ENCODE data around the gene SFXN3.

Gene SFXN3

GRCh38 chr10:101031128-101031795 lies at the start of gene SFXN3, which contains the start of gene PDZD7:
Gene SFXN3 (plus strand): TSS chr10:101031234. CDS start chr10:101034695, 3,461 bp downstream.
Gene PDZD7 (minus strand): TSS chr10:101031129. CDS start chr10:101030219, 910 bp downstream.
- no peaks in the 10 kb centered on the region for H3K9me2 ChIP-seq (replicated peaks; ENCODE audit: control insufficient read depth, low read length)
- no peaks in the 10 kb centered on the region for H3F3A ChIP-seq (ENCODE audit: control insufficient read depth, insufficient read depth)
- H3K27ac ChIP-seq (ENCODE audit: low read depth, low read length), result no peak within 1 kb of the TSS
- no peaks in the 10 kb centered on the region for H3K9me3 ChIP-seq (ENCODE audit: control insufficient read depth, insufficient read depth, low read length)
- H3K4me3 ChIP-seq (ENCODE audit: low read length), result peak within 1 kb of the TSS; percentile 73
- H3K4me1 ChIP-seq (ENCODE audit: control insufficient read depth, low read length), result peaks cover 33% of the 10 kb centered on the region
- peaks cover 63% of the 10 kb centered on the region for H3K27me3 ChIP-seq (ENCODE audit: control insufficient read depth, low read length)
- TF ChIP-seq CTCF (IDR thresholded peaks at IDR 0.05; ENCODE audit: low read depth, low read length, poor library complexity, severe bottlenecking), result no peak
- TF ChIP-seq EZH2phosphoT487 (IDR thresholded peaks at IDR 0.05; ENCODE audit: borderline replicate concordance, low read length), result peak; percentile 67; the same call in 1 of the 2 replicates
- H3K36me3 ChIP-seq (ENCODE audit: control insufficient read depth, low read length), result no peaks in the 10 kb centered on the region
- H3K79me2 ChIP-seq (ENCODE audit: control insufficient read depth, low read length), result no peaks in the 10 kb centered on the region
- H3K4me2 ChIP-seq (ENCODE audit: low read length), result peak within 1 kb of the TSS; percentile 95
- no peaks in the 10 kb centered on the region for H4K20me1 ChIP-seq (ENCODE audit: control insufficient read depth, insufficient read depth, low read depth, low read length)

GRCh38 chr10:100982916-100983830 lies 47.9 kb upstream of the SFXN3 start:
- Histone ChIP-seq H3K9me3 (ENCODE audit: control insufficient read depth, insufficient read depth, low read length) (no peaks in the 10 kb centered on the region), H4K20me1 (ENCODE audit: control insufficient read depth, insufficient read depth, low read depth, low read length) (peaks cover 3% of the 10 kb centered on the region; the same call in 1 of the 2 replicates), H3K79me2 (ENCODE audit: control insufficient read depth, low read length) (peaks cover 28% of the 10 kb centered on the region), H3F3A (ENCODE audit: control insufficient read depth, insufficient read depth) (no peaks in the 10 kb centered on the region), H3K4me1 (ENCODE audit: control insufficient read depth, low read length) (peaks cover 11% of the 10 kb centered on the region), H3K9me2 (replicated peaks; ENCODE audit: control insufficient read depth, low read length) (no peaks in the 10 kb centered on the region), H3K27ac (ENCODE audit: low read depth, low read length) (no peak overlapping the region), H3K36me3 (ENCODE audit: control insufficient read depth, low read length) (peaks cover 12% of the 10 kb centered on the region), H3K27me3 (ENCODE audit: control insufficient read depth, low read length) (no peaks in the 10 kb centered on the region), H3K4me3 (ENCODE audit: low read length) (no peak overlapping the region), H3K4me2 (ENCODE audit: low read length) (no peak overlapping the region)
- TF ChIP-seq CTCF (IDR thresholded peaks at IDR 0.05; ENCODE audit: low read depth, low read length, poor library complexity, severe bottlenecking) (no peak), EZH2phosphoT487 (IDR thresholded peaks at IDR 0.05; ENCODE audit: borderline replicate concordance, low read length) (no peak)

- peaks cover 3% of the 10 kb centered on the region; the same call in 1 of the 2 replicates for H4K20me1 ChIP-seq (ENCODE audit: control insufficient read depth, insufficient read depth, low read depth, low read length)
- H3K36me3 ChIP-seq (ENCODE audit: control insufficient read depth, low read length), result peaks cover 21% of the 10 kb centered on the region
- H3K79me2 ChIP-seq (ENCODE audit: control insufficient read depth, low read length), result peaks cover 37% of the 10 kb centered on the region
- no peak overlapping the region for H3K4me3 ChIP-seq (ENCODE audit: low read length)
- peaks cover 20% of the 10 kb centered on the region for H3K4me1 ChIP-seq (ENCODE audit: control insufficient read depth, low read length)
- H3K27ac ChIP-seq (ENCODE audit: low read depth, low read length), result no peak overlapping the region
- no peak for TF ChIP-seq EZH2phosphoT487 (IDR thresholded peaks at IDR 0.05; ENCODE audit: borderline replicate concordance, low read length)
- TF ChIP-seq CTCF (IDR thresholded peaks at IDR 0.05; ENCODE audit: low read depth, low read length, poor library complexity, severe bottlenecking), result no peak
- H3F3A ChIP-seq (ENCODE audit: control insufficient read depth, insufficient read depth), result no peaks in the 10 kb centered on the region
- no peaks in the 10 kb centered on the region for H3K9me2 ChIP-seq (replicated peaks; ENCODE audit: control insufficient read depth, low read length)
- no peak overlapping the region for H3K4me2 ChIP-seq (ENCODE audit: low read length)
- H3K27me3 ChIP-seq (ENCODE audit: control insufficient read depth, low read length), result no peaks in the 10 kb centered on the region
- no peaks in the 10 kb centered on the region for H3K9me3 ChIP-seq (ENCODE audit: control insufficient read depth, insufficient read depth, low read length)
Measured at GRCh38 chr10:100983868-100984671, 47.0 kb upstream of the SFXN3 start.

Measured in DOHH2 (cell line).